B cell (primary cell): ENCODE results near the gene ZNF14.
"Not testable (repeated sequence)": the region's sequence is repeated elsewhere in the genome, so short reads cannot be mapped to it uniquely, and the experiment has no call there.

ENCODE experiments used
- CTCF ChIP-seq: fragments of 200-600 bp; IDR thresholded peaks from one replicate; pipeline ENCODE4 v1.8.0; 2022; ENCODE audit warnings: antibody characterized with exemption, mild to moderate bottlenecking
- EZH2 ChIP-seq: IDR thresholded peaks from 2 replicates; pipeline ENCODE4 v1.6.1; 2012; ENCODE audit warnings: borderline replicate concordance, low read depth, mild to moderate bottlenecking, moderate library complexity, low read length; ENCODE audit not compliant: insufficient read depth, poor library complexity, severe bottlenecking

- not testable (repeated sequence) for TF ChIP-seq CTCF, EZH2
These were observed 48.9 kb upstream of the ZNF14 start for GRCh38 chr19:19781791-19782190.
